Endothelial cell of umbilical vein (primary cell): Measurements from ENCODE around the gene USP34.

ENCODE experiments used
- POLR2A ChIP-seq: IDR thresholded peaks from 2 replicates; pipeline ENCODE4 v1.6.1; 2012; ENCODE audit warnings: low read depth, mild to moderate bottlenecking, control low read depth, low read length
- TF ChIP-seq, protein P1 (sequence below), 2 donors: IDR thresholded peaks; 1 replicate in 1 of 2; 2 replicates in 1 of 2; pipeline ENCODE4 v1.5.1; 2011; ENCODE audit warnings: low read length in 2 of 2, mild to moderate bottlenecking in 2 of 2, moderate library complexity in 2 of 2, control low read depth in 1 of 2, inconsistent platforms in 1 of 2, low read depth in 1 of 2; ENCODE audit not compliant: insufficient read depth in 1 of 2; ENCODE audit errors: extremely low read depth in 1 of 2

DNA sequence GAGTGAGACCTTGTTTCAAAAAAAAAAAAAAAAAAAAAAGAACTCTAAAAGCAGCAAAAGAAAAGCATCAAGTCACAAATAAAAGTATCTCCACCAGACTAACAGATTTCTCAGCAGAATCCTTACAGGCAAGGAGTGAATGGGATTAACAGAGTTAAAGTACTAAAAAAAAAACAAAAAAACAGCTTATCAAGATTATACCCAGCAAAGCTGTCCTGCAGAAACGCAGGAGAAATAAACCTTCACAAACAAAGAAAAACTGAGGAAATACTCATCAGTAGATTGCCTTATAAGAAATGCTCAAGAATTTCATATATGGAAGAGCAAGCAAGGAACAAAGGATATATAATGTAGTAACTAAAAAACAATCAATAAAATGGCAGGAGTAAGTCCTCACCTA, 35.6 kb downstream of the USP34 start:
- TF ChIP-seq, protein P1, sequence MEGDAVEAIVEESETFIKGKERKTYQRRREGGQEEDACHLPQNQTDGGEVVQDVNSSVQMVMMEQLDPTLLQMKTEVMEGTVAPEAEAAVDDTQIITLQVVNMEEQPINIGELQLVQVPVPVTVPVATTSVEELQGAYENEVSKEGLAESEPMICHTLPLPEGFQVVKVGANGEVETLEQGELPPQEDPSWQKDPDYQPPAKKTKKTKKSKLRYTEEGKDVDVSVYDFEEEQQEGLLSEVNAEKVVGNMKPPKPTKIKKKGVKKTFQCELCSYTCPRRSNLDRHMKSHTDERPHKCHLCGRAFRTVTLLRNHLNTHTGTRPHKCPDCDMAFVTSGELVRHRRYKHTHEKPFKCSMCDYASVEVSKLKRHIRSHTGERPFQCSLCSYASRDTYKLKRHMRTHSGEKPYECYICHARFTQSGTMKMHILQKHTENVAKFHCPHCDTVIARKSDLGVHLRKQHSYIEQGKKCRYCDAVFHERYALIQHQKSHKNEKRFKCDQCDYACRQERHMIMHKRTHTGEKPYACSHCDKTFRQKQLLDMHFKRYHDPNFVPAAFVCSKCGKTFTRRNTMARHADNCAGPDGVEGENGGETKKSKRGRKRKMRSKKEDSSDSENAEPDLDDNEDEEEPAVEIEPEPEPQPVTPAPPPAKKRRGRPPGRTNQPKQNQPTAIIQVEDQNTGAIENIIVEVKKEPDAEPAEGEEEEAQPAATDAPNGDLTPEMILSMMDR (IDR thresholded peaks at IDR 0.05; ENCODE audit: extremely low read depth in 1 of 2, insufficient read depth in 1 of 2, low read depth in 1 of 2, low read length in 2 of 2): no peak
- TF ChIP-seq POLR2A: no peak
